Activated CD8-positive, alpha-beta memory T cell treated with anti-CD3 and anti-CD28 coated beads for 48 hours (primary cell): ENCODE data around the gene C9.
"Not testable (repeated sequence)": the region's sequence is repeated elsewhere in the genome, so short reads cannot be mapped to it uniquely, and the experiment has no call there.

ENCODE experiments used
- DNase-seq, 3 experiments: peaks; one replicate each; pipeline ENCODE4 v3.0.0-alpha.2; 2020; ENCODE audit warnings: low read depth in 2 of 3, low spot score in 2 of 3

C9 gene

GRCh38 chr5:39331861-39332381, 32.4 kb downstream of the C9 start:
- no peak for DNase-seq

GRCh38 chr5:39328731-39329130, 35.6 kb downstream of the C9 start:
- no peak for DNase-seq

- no peak for DNase-seq
Measured at GRCh38 chr5:39323542-39323941, 40.8 kb downstream of the C9 start.

- no peak for DNase-seq
Measured at GRCh38 chr5:39319395-39319794, 44.9 kb downstream of the C9 start.

GRCh38 chr5:39316464-39316863, 47.8 kb downstream of the C9 start:
- DNase-seq, result not testable (repeated sequence)

- DNase-seq, result no peak
Measured at GRCh38 chr5:39315995-39316394, 48.3 kb downstream of the C9 start.

GRCh38 chr5:39314591-39314990, 49.7 kb downstream of the C9 start:
- no peak for DNase-seq

- DNase-seq, result no peak
Measured at GRCh38 chr5:39309534-39309933, 54.8 kb downstream of the C9 start.

- DNase-seq, result no peak
Measured at GRCh38 chr5:39302472-39302871, 61.8 kb downstream of the C9 start.

- no peak for DNase-seq
Measured at GRCh38 chr5:39301406-39301805, 62.9 kb downstream of the C9 start.

- no peak for DNase-seq
Measured at GRCh38 chr5:39299962-39300361, 64.3 kb downstream of the C9 start.

GRCh38 chr5:39294736-39295135, 69.6 kb downstream of the C9 start:
- DNase-seq, result no peak

- DNase-seq, result no peak
Measured at GRCh38 chr5:39284552-39284951, 79.7 kb downstream of the C9 start.

- peak in 1 of 3 experiments; percentile 17 for DNase-seq
Measured at GRCh38 chr5:39283231-39283818, 81.0 kb downstream of the C9 start.

- no peak for DNase-seq
Measured at GRCh38 chr5:39282561-39282960, 81.7 kb downstream of the C9 start.

- not testable (repeated sequence) for DNase-seq
Measured at GRCh38 chr5:39275865-39276264, 88.4 kb downstream of the C9 start.

GRCh38 chr5:39274398-39275085, 89.8 kb downstream of the C9 start:
- DNase-seq, result no peak

- no peak for DNase-seq
Measured at GRCh38 chr5:39273314-39273954, 90.9 kb downstream of the C9 start.

- not testable (repeated sequence) for DNase-seq
Measured at GRCh38 chr5:39272869-39273231, 91.4 kb downstream of the C9 start.

- DNase-seq, result no peak
Measured at GRCh38 chr5:39270225-39270848, 94.0 kb downstream of the C9 start.

GRCh38 chr5:39267186-39267585, 97.1 kb downstream of the C9 start:
- DNase-seq, result no peak

GRCh38 chr5:39266442-39266841, 97.9 kb downstream of the C9 start:
- DNase-seq, result no peak
